ENCODE results near the gene ICAM1.
"Not testable (repeated sequence)": the region's sequence is repeated elsewhere in the genome, so short reads cannot be mapped to it uniquely, and the experiment has no call there.

Gene ICAM1, protein sequence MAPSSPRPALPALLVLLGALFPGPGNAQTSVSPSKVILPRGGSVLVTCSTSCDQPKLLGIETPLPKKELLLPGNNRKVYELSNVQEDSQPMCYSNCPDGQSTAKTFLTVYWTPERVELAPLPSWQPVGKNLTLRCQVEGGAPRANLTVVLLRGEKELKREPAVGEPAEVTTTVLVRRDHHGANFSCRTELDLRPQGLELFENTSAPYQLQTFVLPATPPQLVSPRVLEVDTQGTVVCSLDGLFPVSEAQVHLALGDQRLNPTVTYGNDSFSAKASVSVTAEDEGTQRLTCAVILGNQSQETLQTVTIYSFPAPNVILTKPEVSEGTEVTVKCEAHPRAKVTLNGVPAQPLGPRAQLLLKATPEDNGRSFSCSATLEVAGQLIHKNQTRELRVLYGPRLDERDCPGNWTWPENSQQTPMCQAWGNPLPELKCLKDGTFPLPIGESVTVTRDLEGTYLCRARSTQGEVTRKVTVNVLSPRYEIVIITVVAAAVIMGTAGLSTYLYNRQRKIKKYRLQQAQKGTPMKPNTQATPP

DNA sequence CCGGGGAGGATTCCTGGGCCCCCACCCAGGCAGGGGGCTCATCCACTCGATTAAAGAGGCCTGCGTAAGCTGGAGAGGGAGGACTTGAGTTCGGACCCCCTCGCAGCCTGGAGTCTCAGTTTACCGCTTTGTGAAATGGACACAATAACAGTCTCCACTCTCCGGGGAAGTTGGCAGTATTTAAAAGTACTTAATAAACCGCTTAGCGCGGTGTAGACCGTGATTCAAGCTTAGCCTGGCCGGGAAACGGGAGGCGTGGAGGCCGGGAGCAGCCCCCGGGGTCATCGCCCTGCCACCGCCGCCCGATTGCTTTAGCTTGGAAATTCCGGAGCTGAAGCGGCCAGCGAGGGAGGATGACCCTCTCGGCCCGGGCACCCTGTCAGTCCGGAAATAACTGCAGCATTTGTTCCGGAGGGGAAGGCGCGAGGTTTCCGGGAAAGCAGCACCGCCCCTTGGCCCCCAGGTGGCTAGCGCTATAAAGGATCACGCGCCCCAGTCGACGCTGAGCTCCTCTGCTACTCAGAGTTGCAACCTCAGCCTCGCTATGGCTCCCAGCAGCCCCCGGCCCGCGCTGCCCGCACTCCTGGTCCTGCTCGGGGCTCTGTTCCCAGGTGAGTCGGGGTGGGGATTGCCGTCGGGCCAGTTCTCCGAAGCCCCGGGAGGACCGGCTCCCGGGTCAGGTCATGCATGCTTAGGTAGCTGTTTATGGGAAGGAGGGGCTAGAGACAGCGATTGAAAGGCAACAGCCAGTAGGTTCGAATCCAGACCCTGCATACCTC lies at the start of gene ICAM1:
TSS of gene ICAM1 (plus strand) at position 505 of the 779 bp plus-strand sequence. CDS start at position 545, 40 bp downstream.
- peak; percentile 92 for DNase-seq (ENCODE audit: low read depth)

DNA sequence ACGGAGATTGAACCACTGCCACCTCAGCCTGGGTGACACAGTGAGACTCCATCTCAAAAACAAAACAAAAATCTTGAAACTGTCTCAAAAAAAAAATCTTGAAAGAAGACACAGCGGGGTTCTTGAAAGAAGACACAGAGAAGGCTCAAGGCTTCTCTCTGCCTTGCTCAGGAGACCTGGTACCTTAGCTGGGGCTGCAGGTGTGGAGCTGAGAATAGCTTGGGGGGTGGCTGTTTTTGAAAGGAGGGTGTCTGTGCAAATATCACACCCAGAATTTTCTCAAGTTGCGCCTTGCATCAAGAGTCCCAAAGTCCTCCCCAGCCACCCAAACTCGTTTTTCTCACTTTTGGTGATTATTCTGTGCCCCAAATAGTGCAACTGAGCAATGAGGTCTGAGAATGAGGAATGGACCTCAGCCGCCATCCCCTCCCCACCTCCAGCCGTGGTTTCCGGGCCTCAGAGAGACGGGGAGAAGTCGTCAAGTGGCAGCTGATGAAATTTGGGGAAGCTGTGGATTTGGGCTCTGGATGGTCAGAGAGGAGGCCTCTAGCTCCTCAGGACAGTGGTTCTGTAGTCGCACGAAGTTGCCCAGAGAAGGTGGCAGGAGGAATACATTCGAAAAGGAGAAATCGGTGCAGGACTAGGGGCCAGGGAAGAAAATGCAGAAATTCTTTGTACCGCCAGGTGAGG lies 48.6 kb upstream of the ICAM1 start:
- DNase-seq (ENCODE audit: low read depth), result no peak

DNA sequence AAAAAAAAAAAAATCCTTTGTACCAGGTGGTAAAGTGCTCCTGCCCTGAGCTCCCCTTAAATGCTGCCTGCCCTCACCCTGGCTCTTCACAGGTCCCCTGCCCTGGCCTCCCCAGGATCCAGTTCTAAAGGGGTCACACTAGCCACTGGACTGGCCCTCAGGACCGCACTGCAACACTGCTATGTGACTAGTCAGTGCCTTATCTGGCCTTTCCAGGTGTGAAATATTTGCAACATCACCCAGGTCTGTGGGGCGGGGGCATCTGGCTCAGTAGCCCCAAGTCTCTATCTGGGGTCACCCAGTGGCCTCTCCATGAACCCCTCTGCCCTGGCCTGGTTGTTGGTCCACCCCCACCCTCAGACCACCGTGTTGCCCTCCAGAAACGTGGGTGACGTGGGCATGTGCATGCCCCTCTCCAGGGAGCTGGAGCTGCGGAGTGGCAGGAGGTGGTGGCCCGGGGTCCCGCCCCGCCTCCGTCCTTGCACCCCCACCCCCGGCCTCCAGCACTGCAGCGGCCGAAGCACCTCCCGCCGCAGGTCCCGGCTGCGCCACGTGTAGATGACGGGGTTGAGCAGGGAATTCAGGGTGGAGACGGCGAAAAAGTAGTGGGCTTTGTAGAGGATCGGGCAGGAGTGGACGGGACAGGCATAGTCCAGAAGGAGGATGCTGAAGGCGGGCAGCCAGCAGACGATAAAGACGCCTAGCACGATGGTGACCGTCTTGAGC lies 47.3 kb upstream of the ICAM1 start:
- no peak for DNase-seq (ENCODE audit: low read depth)

DNA sequence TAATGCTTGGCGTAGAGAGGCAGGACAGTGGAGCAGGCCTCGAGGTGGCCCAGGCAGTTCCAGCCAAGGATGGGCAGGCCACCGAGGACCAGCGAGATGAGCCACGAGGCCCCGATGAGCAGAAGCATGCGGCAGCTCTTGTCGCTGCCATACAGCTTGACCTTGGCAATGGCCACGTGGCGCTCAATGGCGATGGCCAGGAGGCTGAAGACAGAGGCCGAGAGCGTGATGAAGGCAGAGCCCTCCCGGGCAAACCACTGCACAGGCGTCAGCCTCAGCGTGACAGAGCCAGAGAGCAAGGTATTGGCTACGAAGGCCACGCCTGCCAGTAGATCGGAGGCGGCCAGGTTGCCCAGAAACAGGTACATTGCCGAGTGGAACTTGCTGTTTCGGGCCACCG lies 46.6 kb upstream of the ICAM1 start:
- no peak for DNase-seq (ENCODE audit: low read depth)

DNA sequence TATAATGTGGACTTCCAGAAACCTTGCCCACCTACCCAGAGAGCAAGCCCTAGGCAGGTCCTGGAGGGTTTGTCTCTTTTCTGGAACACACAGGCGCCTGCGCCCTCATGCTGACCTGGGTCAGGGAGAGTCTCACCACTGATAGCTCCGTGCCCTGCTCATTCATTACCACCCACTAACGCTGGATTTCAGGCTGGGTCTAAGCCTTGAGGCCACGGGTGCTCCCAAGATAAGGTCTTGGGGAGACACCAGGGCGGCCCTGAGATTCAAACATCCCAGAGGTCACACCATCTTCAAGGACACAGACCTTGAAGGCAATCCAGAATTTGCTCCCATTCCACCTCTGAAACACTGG lies 44.9 kb upstream of the ICAM1 start:
- no peak for DNase-seq (ENCODE audit: low read depth)

DNA sequence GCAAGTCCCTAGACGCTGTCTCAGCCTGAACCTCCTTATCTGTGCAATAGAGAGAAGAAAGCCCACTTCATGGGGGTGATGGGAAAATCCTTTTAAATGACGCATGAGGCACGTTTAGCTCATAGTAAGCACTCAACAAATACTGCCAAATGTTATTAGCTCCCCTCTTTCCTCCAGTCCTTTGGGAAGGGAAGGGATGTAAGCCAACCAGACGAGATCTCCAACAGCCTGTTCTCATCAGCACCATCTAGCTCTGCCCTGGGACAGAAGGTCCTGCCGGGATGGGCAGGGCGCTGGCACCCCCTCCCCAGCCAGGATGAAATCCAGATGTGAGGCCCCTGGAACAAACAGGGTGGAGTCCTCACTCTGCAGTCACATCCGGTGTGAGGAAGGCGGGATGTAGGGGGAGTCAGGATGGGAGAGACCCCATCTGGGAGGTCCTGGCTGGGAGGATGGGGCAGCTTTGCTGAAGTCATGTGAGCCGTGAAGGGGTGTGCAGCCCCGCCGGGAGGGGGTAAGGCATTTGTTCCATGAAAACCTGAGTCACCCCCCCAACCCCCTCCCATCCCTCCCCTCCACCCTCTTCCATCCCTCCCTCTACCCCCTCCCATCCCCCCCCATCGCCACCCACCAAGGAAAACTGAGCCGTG lies 44.4 kb upstream of the ICAM1 start:
- peak; percentile 71 for DNase-seq (ENCODE audit: low read depth)

DNA sequence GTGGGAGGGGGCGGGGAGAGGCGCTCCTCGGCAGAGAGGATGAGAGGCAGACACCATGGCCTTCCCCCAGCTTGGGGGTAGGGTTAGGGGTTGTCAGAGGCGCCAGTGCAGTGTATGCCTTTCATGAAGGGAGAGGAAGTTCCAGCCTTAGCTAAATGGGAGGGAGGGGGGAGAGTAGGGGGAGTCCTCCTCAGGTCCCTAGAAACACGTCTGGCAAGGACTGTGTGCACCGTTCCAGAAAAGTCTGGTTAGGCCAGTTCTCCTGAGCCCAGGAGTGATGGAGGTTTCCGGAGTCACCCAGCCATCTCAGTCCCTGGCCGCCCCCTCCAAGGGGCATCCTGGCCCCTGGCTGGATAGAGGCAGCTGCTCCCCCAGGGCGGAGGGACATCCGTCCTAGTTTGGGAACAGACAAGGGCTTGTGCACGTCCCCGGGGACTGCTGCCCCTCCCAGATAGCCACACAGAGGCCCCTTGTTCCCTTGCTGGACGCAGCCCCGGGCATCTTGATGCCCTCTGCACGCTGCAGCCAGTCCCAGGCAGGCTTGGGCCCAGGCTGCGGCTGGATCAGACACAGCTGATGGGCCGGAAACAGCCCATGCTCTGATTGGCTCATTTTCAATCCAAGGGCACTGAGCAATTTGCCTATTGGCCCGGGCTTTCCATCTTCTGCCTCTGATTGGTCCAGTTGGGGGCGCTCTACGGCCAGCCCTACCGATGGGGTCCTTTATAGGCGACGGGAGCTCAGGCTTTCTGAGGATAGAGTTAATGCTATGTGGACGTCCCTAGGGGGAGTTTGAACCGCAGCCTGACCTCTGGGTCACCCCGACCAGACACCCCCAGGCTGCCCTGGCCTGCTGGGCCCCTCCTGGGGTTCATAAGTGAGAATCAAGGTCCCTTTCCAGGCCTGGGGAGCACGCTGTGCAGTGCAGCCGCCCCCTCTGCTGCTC lies 43.6 kb upstream of the ICAM1 start:
- DNase-seq (ENCODE audit: low read depth), result no peak

DNA sequence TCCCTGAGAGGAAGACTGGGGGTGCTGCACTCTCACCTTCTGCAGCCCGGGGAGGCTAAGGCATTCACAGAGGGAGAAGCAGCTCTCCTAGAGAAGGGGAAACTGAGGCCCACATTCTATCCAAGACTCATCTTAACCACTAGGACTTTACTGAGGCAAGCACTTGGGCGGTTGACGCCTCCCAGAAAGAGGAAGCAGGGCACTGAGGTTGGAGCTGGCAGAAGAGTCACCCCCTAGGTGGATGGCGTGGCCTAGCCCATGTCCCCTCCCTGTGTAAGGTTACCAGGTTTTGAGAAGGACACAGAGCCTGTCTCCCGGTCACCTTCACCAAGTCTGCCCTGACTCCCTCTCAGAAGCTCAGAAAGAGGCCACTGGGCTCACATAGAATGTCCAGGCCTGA lies 42.5 kb upstream of the ICAM1 start:
- DNase-seq (ENCODE audit: low read depth), result no peak

DNA sequence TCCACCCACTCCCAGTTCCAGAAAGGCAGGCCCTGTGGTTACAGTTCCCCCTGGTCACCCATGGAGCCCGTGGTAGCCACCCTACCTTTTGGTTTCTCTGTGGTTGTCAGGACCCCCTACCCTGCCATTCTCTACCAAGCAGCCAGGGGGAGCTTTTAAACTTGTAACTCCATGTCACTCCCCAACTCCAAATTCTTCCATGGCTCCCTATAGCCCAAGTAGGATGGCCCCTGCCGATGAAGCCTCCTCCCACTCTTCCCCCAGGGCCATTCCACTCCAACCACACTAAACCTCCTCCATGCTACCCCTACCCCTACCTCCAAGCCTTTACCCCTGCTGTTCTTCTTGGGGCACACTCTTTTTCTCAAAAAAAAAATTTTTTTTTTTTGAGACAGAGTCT lies 42.0 kb upstream of the ICAM1 start:
- DNase-seq (ENCODE audit: low read depth), result peak; percentile 65

DNA sequence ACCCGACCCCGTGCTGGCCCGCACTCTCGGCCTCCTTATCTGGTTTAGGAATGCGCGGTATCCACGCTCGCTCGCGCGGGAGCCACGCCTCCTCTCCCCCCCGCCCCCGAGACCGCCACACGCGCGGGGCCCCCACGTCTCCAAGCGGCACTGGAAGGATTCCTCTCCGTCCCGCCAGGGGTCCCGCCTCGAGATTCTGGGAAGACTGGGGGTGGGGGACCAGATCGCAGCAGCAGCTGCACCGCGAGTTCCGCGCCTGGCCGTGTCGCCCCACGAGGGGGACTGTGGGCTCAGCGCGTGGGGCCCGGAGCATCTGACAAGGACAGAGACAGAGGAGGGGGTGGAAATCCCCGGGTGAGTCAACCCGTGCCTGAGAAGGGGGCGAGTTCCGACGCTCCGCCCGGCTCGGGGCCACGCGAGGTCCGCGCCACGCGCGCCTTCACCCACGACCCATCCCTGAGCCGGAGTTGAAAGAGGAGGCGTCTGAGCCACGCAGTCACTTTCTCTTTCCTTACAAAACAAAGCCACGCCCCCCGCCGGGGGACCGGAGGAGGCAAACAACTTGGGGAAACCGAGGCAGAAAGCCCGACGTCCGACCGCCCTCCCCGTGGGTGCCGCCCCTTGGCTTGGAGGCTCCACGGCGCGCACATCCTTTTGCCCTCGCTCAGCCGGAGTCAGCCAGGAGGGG lies 40.6 kb upstream of the ICAM1 start:
- peak; percentile 19 for DNase-seq (ENCODE audit: low read depth)

DNA sequence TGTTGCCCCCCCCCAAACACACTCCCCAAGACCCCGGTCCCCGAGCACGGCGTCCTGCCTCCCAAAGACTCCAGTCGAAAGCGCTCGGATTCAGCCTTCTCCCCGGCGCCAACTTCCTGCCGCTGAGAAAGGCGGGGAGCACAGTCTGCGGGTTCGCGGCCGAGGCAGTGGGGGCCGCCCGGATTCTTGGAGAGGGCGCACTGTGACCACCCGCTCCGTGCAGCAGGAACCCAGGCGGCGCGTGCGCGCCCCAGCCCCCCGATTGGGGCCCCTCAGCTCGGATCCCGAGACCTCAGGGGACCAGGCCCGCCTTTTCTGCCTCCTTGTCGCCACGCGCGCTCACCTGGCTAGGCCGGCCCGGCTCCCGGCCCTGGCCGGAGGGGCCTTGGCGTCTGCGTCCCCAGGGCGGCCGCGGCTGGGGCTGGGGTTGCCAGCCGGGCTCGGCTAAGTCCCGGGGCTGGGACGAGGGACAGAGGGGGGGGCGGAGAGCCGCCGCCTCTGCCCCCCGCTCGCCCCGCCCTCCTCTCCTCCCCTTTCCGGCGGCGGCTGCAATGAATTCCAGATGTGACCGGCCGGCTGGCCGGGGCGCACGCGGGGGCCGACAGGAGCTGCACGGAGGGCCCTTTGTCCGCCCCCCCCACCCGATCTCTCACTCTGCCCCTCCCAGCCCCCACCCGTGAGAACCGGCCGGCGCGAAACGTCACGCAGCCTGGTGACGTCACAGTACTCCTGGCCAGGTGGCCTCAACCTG lies 39.9 kb upstream of the ICAM1 start, which contains the start of gene S1PR2:
TSS of gene S1PR2 (minus strand) at position 471 of the 751 bp plus-strand sequence. CDS start 6,426 bp downstream, outside the sequence.
- peak; percentile 73 for DNase-seq (ENCODE audit: low read depth)

DNA sequence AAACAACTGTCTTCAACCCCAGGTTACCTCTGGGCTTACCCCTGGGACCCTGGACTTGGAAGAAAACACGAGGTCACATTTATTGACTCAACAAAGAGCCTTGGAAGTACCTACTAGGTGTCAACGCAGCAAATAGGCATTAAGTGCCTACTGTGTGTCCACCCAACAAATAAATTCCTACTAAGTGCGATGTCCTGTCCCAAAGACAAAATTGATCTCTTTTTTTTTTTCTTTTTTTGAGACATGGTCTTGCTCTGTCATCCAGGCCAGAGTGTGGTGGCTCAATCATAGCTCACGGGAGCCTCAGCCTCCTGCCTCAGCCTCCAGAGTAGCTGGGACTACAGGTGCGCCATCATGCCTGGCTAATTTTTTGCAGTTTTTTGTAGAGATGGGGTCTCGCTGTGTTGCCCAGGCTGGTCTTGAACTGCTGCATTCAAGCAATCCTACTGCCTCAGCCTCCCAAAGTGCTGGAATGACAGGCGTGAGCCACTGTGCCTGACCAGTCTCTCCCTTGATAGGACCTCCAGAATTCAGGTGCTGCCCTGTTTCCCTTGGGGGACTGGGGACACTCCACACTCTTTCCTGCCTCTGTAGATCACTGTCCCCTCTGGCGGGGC lies 39.2 kb upstream of the ICAM1 start:
- DNase-seq (ENCODE audit: low read depth), result no peak

DNA sequence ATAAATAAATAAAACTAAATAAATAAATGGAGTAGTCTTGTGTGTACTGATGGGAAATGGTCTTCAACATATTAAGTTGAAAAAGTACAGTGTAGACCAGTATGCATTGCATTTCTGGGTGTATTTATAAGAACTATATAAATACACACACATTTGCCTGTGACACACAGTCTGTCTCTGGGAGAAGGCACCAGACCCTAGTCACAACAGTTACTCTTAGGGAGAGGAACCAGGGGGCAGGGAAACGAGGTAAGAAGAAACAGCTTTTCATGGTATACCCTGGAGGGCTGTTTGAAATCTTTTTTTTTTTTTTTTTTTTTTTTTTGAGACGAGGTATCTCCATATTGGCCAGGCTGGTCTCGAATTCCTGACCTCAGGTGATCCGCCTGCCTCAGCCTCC lies 37.0 kb upstream of the ICAM1 start:
- DNase-seq (ENCODE audit: low read depth), result no peak

DNA sequence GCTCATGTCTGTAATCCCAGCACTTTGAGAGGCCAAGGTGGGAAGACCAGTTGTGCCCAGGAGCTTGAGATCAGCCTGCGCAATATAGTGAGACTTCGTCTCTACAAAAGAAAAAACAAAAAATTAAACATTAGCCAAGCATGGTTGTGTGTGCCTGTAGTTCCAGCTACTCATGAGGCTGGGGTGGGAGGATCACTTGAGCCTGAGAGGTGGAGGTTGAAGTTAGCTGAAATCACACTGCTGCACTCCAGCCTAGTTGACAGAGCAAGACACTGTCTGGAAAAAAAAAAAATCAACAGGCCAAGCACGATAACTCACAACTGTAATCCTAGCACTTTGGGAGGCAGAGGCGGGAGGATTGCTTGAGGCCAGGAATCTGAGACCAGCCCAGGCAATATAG lies 35.9 kb upstream of the ICAM1 start:
- DNase-seq (ENCODE audit: low read depth), result no peak

DNA sequence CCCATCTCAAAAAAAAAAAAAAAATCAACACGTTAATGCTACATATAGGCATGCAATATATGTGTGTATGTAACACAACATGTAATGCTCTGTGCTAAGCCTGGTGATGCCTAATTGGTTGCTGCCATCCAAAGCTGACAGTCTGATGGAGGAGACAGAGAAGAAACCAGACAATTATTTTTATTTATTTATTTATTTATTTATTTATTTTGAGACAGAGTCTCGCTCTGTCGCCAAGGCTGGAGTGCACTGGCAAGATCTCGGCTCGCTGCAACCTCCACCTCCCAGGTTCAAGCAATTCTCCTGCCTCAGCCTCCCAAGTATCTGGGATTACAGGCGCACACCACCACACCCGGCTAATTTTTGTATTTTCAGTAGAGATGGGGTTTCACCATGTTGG lies 35.5 kb upstream of the ICAM1 start:
- DNase-seq (ENCODE audit: low read depth), result not testable (repeated sequence)

DNA sequence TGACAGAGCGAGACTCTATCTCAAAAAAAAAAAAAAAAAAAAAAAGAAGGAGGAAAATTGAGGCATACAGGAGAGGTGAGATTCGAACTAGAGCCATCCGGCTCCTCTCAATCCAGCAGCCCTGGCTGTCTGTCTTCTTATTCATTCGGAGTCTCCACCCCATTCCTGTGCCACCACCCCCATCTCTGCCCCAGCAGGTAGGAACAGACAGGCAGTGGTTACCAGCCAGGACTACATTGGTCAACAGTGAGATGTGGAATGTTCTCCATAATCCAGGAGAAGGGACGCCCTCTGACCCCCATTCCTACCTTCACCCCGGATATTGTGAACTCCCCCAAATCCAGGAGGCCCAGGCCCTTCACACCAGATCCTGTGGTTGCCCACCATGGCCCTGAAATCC lies 33.2 kb upstream of the ICAM1 start:
- no peak for DNase-seq (ENCODE audit: low read depth)

DNA sequence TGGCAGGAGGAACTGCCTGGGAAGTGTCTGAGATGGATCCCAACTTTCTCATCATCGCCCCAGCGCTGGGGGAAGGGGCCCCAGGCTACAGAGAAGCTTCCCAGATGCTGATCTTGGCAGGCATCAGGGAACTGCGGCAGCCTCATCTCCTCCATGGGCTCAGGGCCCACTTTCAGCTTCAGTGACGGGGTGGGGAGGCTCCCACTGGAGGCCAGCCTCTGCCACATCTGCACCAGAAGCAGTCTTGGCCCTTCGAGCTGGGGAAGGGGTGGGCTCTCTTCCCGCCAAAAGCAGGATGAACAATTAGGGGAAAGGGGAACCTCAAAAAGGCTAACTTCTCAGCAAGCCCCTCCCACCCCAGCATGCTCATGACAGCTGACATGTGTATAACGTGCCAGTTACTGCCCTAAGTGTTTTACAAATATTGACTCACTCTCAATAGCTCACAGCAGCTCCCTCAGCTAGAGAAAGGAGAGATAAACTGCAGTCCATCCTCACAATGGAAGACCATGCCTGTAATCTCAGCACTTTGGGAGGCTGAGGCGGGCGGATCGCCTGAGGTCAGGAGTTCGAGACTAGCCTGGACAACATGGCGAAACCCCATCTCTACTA lies 32.6 kb upstream of the ICAM1 start:
- DNase-seq (ENCODE audit: low read depth), result peak; percentile 32
